HG03457 (cell line): ENCODE data around the gene KRTAP5-5.

Experiments
- ATAC-seq: cut with Tn5 transposase; IDR thresholded peaks from one replicate; pipeline ENCODE4 v1.9.1; 2021; ENCODE audit warnings: moderate number of reproducible peaks; ENCODE audit not compliant: unreplicated experiment

KRTAP5-5 gene

DNA sequence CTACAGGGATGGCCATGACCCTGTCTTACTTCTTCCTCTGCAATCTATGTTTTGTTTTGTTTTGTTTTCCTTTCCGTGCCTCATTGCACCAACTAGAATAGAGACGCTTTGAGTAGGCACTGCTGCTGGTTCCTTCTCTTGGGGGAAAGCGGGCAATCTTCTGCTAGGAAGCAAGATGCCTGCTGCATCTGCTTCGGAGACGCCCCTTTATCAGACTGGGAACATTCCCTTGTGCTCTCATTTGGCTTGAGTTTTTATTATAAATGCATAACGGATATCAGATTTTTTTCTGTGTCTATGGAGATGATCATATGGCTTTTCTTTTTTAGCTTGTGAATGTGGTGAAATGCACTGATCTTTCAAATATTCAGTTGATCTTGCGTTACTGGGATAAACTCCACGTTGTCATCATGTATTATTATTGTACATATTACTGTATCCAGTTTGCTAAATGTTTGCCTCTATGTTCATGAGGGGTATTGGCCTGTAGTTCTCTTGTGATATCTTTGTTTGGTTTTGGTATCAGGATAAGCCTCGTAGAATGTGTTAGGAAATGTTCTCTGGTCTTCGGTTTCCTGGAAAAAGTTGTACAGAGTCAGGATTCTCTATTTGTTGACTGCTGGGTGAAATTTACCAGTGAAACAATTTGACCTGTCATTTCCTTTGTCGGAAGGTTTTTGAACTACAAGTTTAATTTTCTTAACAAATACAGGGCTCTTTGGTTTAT, 44.0 kb downstream of the KRTAP5-5 start:
- ATAC-seq, result no peak

DNA sequence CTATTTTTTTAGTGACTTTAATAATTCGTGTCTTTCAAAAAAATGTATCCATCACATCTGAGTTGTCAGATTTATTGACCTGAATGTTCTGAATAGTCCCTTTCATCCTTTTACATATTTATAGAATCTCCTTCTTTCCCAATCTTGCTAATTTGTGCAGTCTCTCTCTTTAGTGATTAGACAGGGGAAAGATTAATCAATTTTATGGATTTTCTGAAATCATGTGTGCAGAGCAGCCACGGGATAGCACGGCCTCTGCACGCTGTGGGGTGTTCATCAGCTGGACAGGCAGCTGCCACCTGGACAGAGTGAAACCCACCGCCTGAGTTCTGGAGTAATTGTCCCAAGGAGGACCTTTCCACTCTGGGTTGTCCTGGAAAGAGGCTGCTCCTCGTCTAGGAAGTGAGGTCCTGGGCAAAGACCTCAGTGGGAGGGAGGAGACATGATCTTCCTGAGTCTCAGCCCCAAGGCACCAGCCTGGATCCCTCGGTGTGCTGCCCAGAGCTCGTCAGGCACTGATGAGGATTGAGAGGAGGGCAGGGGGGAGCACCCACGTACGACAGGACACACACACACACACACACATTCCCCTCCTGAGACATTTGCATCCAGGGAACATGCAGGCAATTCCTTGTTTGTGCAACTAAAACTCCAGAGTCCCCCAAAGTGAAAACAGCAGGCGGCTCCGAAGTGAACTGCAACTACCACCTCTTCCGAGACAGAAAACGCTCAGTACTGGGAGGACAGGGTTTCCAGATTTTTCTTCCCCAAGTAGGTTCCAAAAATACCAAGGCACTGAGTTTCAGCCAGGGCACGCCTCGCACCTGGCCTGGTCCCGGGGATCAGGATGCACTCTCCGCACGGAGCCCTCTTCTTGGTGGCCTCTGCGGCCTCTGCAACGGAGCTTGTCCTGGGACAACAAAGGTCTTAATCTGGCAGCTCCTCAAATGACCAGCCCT, 44.9 kb downstream of the KRTAP5-5 start:
- no peak for ATAC-seq

DNA sequence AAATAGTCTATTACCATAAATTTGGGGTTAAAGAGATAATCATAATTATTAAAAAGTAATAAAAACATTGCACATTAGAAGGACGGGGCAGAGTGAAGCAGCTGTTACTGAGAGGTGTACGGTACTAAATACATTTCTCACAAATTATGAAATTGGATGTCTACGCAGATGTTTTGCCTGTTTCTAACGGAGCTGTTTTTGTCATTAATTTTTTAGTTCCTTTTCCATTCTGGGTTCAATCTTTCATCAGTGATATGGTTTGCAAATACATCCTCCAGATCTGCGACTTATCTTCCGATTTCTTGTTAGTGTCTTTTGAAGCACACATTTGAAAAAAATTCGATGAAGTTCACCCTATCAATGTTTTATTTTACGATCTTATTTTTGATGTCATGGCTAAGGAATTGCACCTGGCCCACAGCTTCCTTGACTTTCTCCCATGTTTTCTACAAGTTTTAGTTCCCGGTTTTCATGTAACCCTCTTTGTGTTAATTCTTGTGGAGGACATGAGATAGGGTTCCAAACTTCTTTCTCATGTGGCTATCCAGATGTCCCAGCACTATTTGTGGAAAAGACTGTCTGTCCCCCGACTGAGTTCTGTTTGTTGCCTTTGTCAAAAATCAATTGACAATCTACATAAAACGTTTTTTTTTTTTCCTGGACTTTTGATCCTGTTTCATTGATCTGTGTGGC, 46.1 kb downstream of the KRTAP5-5 start:
- no peak for ATAC-seq

DNA sequence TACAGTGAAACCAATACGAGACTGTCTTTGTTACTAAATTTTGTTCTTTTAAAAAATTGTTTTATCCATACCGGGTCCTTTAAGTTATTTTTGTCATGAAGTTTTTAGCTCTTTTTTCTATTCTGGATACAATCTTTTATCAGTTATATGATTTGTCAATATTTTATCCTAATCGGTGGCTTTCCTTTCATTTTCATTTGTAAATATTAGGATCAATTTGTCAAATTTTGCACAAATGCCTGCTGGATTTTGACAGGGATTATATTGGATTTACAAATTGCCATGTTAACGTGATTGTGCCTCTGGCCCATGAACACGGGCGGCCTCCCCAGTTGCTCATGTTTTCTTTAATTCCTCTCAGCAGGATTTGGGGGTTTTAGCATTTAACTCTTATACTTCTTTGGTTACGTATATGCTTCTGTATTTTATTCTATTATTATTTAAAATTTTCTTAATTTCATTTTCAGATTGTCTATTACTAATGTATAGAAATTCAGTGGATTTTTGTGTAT, 46.7 kb downstream of the KRTAP5-5 start:
- ATAC-seq, result no peak

DNA sequence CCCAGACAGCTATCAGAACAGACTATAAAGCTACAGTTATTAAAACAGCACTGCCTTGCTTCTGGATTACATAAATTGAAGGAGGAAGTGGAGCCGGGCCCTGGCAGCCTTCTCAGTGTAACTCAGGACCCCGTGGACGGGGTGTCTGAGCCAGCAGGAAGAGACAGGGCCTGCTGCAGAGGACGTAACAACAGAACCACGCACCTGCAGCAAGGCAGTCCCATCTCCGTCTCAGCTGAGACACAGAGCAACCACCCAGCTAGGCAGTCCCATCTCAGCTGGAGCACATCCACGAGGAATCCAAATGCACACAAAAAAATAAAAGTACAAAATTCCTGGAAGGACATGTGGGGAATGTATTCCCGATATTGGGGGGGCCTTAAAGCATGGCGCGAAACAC, 50.3 kb downstream of the KRTAP5-5 start:
- no peak for ATAC-seq
